SJCRH30 (cell line): ENCODE results near the gene MPRIP. TPM values are rescaled to one million over a fixed set of nuclear protein-coding genes. Genes with fewer than 3 reads are reported as not detected.
A peak's percentile ranks its signal among the peaks of the same experiment; 100 is the strongest.

Experiments used
- DNase-seq, 2 experiments: peaks; one replicate each; pipeline ENCODE4 v3.0.0-alpha.2; 2015 to 2020
- H3K27ac ChIP-seq: fragments of 250-450 bp; sonication (Bioruptor Pico); 2 replicates; pipeline ENCODE4 v1.5.1; 2020; ENCODE audit warnings: mild to moderate bottlenecking, moderate library complexity
- H3K27me3 ChIP-seq: fragments of 250-450 bp; sonication (Bioruptor Pico); 2 replicates; pipeline ENCODE4 v1.5.1; 2020; ENCODE audit warnings: mild to moderate bottlenecking, moderate library complexity
- H3K36me3 ChIP-seq: fragments of 250-450 bp; sonication (Bioruptor Pico); 2 replicates; pipeline ENCODE4 v1.5.1; 2020; ENCODE audit warnings: mild to moderate bottlenecking, moderate library complexity
- H3K4me1 ChIP-seq: fragments of 250-450 bp; sonication (Bioruptor Pico); 2 replicates; pipeline ENCODE4 v1.5.1; 2020; ENCODE audit warnings: mild to moderate bottlenecking, moderate library complexity
- H3K4me3 ChIP-seq: fragments of 250-450 bp; sonication (Bioruptor Pico); 2 replicates; pipeline ENCODE4 v1.5.1; 2020; ENCODE audit warnings: mild to moderate bottlenecking, moderate library complexity
- H3K9me3 ChIP-seq: fragments of 250-450 bp; sonication (Bioruptor Pico); replicated peaks from 2 replicates; pipeline ENCODE4 v1.5.1; 2020; ENCODE audit warnings: mild to moderate bottlenecking, moderate library complexity
- total RNA-seq: library from RNA; depleted of rRNA; stranded (reverse); fragments of >200 nt; shearing (Covaris generic); gene quantifications from 2 replicates; pipeline ENCODE4 v1.2.3, GENCODE V29; 2014

Gene MPRIP
- total RNA-seq, 1 experiment from 2014 or later: 312 TPM

- DNase-seq: no peak
- peaks cover 10% of the 10 kb centered on the region; the same call in 1 of the 2 replicates for H3K9me3 ChIP-seq
- no peak overlapping the region for H3K27ac ChIP-seq
- H3K4me1 ChIP-seq: peaks cover 14% of the 10 kb centered on the region
- no peaks in the 10 kb centered on the region for H3K27me3 ChIP-seq
- H3K36me3 ChIP-seq: peaks cover 30% of the 10 kb centered on the region
- no peak overlapping the region for H3K4me3 ChIP-seq
These were observed 5.8 kb downstream of the MPRIP start for GRCh38 chr17:17048106-17048505.

- no peak overlapping the region for H3K4me3 ChIP-seq
- H3K9me3 ChIP-seq: peaks cover 10% of the 10 kb centered on the region; the same call in 1 of the 2 replicates
- H3K36me3 ChIP-seq: peaks cover 34% of the 10 kb centered on the region
- H3K27me3 ChIP-seq: no peaks in the 10 kb centered on the region
- no peaks in the 10 kb centered on the region for H3K4me1 ChIP-seq
- no peak overlapping the region for H3K27ac ChIP-seq
- DNase-seq: no peak
These were observed 8.4 kb downstream of the MPRIP start for GRCh38 chr17:17050346-17051345.

GRCh38 chr17:17051380-17051779 is 9.1 kb downstream of the MPRIP start:
- no peaks in the 10 kb centered on the region for H3K4me1 ChIP-seq

GRCh38 chr17:17051791-17052461 is 9.7 kb downstream of the MPRIP start:
- H3K4me1 ChIP-seq: no peaks in the 10 kb centered on the region
- no peak overlapping the region for H3K27ac ChIP-seq
- H3K4me3 ChIP-seq: no peak overlapping the region
- DNase-seq: no peak
- no peaks in the 10 kb centered on the region for H3K27me3 ChIP-seq
- H3K9me3 ChIP-seq: peaks cover 3% of the 10 kb centered on the region; the same call in 1 of the 2 replicates
- H3K36me3 ChIP-seq: peaks cover 26% of the 10 kb centered on the region

More at GRCh38 chr17:17051380-17051779, 9.1 kb downstream of the MPRIP start:
- H3K9me3 ChIP-seq: peaks cover 7% of the 10 kb centered on the region; the same call in 1 of the 2 replicates
- DNase-seq: no peak
- H3K4me3 ChIP-seq: no peak overlapping the region
- no peak overlapping the region for H3K27ac ChIP-seq
- no peaks in the 10 kb centered on the region for H3K27me3 ChIP-seq
- H3K36me3 ChIP-seq: peaks cover 29% of the 10 kb centered on the region

GRCh38 chr17:17052462-17053221 is 10.4 kb downstream of the MPRIP start:
- no peak for DNase-seq
- Histone ChIP-seq H3K27ac (no peak overlapping the region), H3K4me1 (no peaks in the 10 kb centered on the region), H3K27me3 (no peaks in the 10 kb centered on the region), H3K36me3 (peaks cover 25% of the 10 kb centered on the region), H3K4me3 (no peak overlapping the region), H3K9me3 (no peaks in the 10 kb centered on the region; the same call in 1 of the 2 replicates)

- Histone ChIP-seq H3K27me3 (no peaks in the 10 kb centered on the region), H3K4me1 (no peaks in the 10 kb centered on the region), H3K27ac (no peak overlapping the region), H3K36me3 (peaks cover 28% of the 10 kb centered on the region), H3K9me3 (no peaks in the 10 kb centered on the region; the same call in 1 of the 2 replicates), H3K4me3 (no peak overlapping the region)
- DNase-seq: no peak
These were observed 11.5 kb downstream of the MPRIP start for GRCh38 chr17:17053446-17054379.

GRCh38 chr17:17054636-17055035 is 12.4 kb downstream of the MPRIP start:
- Histone ChIP-seq H3K4me3 (no peak overlapping the region), H3K9me3 (no peaks in the 10 kb centered on the region), H3K27me3 (no peaks in the 10 kb centered on the region), H3K27ac (no peak overlapping the region), H3K36me3 (peaks cover 29% of the 10 kb centered on the region), H3K4me1 (no peaks in the 10 kb centered on the region)
- no peak for DNase-seq

- Histone ChIP-seq H3K27ac (no peak overlapping the region), H3K36me3 (peaks cover 29% of the 10 kb centered on the region), H3K4me1 (no peaks in the 10 kb centered on the region), H3K9me3 (no peaks in the 10 kb centered on the region), H3K4me3 (no peak overlapping the region), H3K27me3 (no peaks in the 10 kb centered on the region)
- no peak for DNase-seq
These were observed 13.3 kb downstream of the MPRIP start for GRCh38 chr17:17055286-17056155.

GRCh38 chr17:17056156-17056539 is 13.9 kb downstream of the MPRIP start:
- Histone ChIP-seq H3K27ac (no peak overlapping the region), H3K36me3 (peaks cover 30% of the 10 kb centered on the region), H3K27me3 (no peaks in the 10 kb centered on the region), H3K4me1 (no peaks in the 10 kb centered on the region), H3K4me3 (no peak overlapping the region), H3K9me3 (no peaks in the 10 kb centered on the region)
- no peak for DNase-seq

- Histone ChIP-seq H3K9me3 (no peaks in the 10 kb centered on the region), H3K36me3 (peaks cover 31% of the 10 kb centered on the region), H3K27me3 (no peaks in the 10 kb centered on the region), H3K4me1 (peaks cover 3% of the 10 kb centered on the region; the same call in 1 of the 2 replicates), H3K27ac (no peak overlapping the region), H3K4me3 (no peak overlapping the region)
- DNase-seq: peak in 1 of 2 experiments; percentile 51
These were observed 14.8 kb downstream of the MPRIP start for GRCh38 chr17:17057057-17057551.

GRCh38 chr17:17058304-17058703 is 16.0 kb downstream of the MPRIP start:
- H3K4me3 ChIP-seq: no peak overlapping the region
- H3K36me3 ChIP-seq: peaks cover 28% of the 10 kb centered on the region
- no peak overlapping the region for H3K27ac ChIP-seq
- H3K4me1 ChIP-seq: peaks cover 13% of the 10 kb centered on the region; the same call in 1 of the 2 replicates
- H3K9me3 ChIP-seq: no peaks in the 10 kb centered on the region
- H3K27me3 ChIP-seq: no peaks in the 10 kb centered on the region
- no peak for DNase-seq

- H3K4me3 ChIP-seq: no peak overlapping the region
- H3K36me3 ChIP-seq: peaks cover 25% of the 10 kb centered on the region; the same call in 1 of the 2 replicates
- no peak for DNase-seq
- peaks cover 20% of the 10 kb centered on the region for H3K4me1 ChIP-seq
- H3K9me3 ChIP-seq: no peaks in the 10 kb centered on the region
- no peak overlapping the region for H3K27ac ChIP-seq
- H3K27me3 ChIP-seq: no peaks in the 10 kb centered on the region
These were observed 17.1 kb downstream of the MPRIP start for GRCh38 chr17:17059301-17059890.
